ENCODE data around the gene CSF2. TPM values are rescaled to one million over a fixed set of nuclear protein-coding genes. Genes with fewer than 3 reads are reported as not detected.
"Not testable (repeated sequence)": the region's sequence is repeated elsewhere in the genome, so short reads cannot be mapped to it uniquely, and the experiment has no call there.

The CSF2 gene
- total RNA-seq, 2 experiments from 2014 or later, result 1.1 to 1.4 TPM

DNA sequence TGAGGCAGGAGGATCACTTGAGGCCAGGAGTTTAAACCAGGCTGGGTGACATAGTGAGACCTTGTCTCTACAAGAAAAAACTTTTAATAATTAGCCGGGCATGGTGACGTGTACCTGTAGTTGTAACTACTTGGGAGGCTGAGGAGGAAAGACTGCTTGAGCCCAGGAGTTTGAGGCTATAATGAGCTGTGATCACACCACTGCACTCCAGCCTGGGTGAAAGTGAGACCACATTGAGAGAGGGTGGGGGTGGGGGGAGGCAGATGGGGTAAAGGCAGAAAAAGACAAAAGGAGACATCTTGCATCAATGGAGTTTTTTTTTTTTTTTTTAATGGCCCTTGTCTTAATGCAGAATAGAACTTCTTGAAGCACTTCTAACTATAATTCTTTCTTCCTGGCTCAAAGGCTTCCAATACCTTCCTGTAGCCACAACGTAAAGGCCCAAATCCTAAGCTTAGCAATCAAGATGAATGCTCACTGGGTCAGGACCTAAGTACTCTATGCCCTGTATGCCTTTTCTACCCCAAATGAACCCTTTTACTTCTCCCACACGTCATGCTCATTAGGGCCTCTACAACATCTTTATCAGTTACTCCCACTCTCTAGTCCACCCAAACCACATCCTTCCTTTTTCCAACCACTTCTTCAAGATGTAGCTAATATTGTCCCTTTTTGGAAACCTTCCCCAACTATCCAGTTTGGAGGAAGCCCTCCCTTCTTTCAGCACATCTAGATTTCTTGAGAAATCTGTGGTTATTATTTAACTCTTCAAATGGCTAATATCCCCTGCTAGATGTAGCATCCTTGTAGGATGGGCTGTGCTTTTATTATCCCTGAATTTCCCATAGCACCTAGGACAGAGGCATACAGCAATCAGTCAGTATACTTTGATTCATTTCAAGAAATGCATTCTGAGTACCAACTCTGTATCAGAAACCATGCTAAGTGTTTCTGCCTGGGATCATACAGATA, 40.8 kb downstream of the CSF2 start:
- H3K27ac Mint-ChIP-seq, result peak overlapping the region; percentile 40
- no peaks in the 10 kb centered on the region for H3K27me3 Mint-ChIP-seq
- POLR2A ChIA-PET, result interaction anchor here (0.7 to 1.2 kb wide), 3 partner anchors 13 to 616 kb away, joined by 4 read pairs; no protein-coding TSS in a partner anchor
- peaks cover 7% of the 10 kb centered on the region for H3K36me3 Mint-ChIP-seq
- ATAC-seq (ENCODE audit: low read depth) (peak; percentile 31), DNase-seq (no peak)
- peaks cover 51% of the 10 kb centered on the region for H3K4me1 Mint-ChIP-seq
- H3K9me3 Mint-ChIP-seq, result peaks cover 6% of the 10 kb centered on the region
- peak overlapping the region; percentile 10 for H3K4me3 Mint-ChIP-seq

DNA sequence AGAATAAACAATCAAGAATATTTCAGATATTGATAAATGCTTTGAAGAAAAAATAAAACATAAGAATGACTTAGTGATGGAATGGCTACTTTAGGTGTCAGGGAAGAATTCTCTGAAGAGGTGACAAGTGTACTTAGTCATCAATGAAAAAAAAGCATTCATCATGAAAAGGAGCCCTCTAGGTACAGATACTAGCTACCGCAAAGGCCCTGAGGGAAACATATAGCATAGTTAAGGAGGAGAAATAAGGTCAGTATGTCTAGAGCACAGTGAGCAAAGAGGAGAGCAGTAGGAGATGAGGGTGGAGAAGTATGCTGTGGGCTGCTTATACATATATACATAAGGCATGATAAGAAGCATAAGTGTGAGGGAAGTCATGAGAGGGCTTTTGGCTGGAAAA, 41.8 kb downstream of the CSF2 start:
- peaks cover 7% of the 10 kb centered on the region for H3K36me3 Mint-ChIP-seq
- H3K27me3 Mint-ChIP-seq, result no peaks in the 10 kb centered on the region
- no peak overlapping the region for H3K4me3 Mint-ChIP-seq
- no peak overlapping the region for H3K27ac Mint-ChIP-seq
- peaks cover 46% of the 10 kb centered on the region for H3K4me1 Mint-ChIP-seq
- peaks cover 6% of the 10 kb centered on the region for H3K9me3 Mint-ChIP-seq
- ATAC-seq (ENCODE audit: low read depth), result no peak
- POLR2A ChIA-PET, result no interaction called here
- no peak for DNase-seq

DNA sequence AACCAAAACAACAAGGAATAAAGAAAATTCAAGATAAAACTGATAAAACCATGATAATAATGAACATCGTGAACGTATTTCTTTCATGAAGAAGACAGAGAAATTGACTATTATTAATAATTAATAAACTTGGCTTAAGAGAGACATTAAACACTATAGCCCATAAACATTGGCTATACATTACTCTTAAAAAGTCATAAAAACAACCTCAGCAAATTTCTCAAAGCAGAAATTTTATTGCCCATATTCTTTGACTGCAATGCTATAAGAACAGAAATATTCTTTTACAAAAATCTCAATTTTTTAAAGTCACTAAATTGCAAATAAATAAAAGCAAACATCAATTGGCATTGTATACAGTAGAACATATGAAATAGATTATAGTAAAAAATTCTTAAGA, 42.5 kb downstream of the CSF2 start:
- no peaks in the 10 kb centered on the region for H3K27me3 Mint-ChIP-seq
- no peak overlapping the region for H3K27ac Mint-ChIP-seq
- H3K9me3 Mint-ChIP-seq, result peaks cover 6% of the 10 kb centered on the region
- peaks cover 7% of the 10 kb centered on the region for H3K36me3 Mint-ChIP-seq
- no peak overlapping the region for H3K4me3 Mint-ChIP-seq
- POLR2A ChIA-PET, result no interaction called here
- H3K4me1 Mint-ChIP-seq, result peaks cover 39% of the 10 kb centered on the region
- DNase-seq (no peak), ATAC-seq (ENCODE audit: low read depth) (no peak)

DNA sequence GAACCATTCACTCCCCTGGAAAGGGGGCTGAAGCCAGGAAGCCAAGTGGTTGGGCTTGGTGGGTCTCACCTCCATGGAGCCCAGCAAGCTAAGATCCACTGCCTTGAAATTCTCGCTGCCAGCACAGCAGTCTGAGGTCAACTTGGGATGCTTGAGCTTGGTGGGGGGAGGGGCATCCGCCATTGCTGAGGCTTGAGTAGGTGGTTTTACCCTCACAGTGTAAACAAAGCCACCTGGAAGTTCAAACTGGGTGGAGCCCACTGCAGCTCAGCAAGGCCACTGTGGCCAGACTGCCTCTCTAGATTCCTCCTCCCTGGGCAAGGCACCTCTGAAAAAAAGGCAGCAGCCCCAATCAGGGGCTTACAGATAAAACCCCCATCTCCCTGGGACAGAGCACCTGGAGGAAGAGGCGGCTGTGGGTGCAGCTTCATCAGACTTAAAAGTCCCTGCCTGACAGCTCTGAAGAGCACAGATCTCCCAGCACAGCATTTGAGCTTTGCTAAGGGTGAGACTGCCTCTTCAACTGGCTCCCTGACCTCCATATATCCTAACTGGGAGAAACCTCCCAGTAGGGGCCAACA, 43.4 kb downstream of the CSF2 start:
- ATAC-seq (ENCODE audit: low read depth); H3K36me3 Mint-ChIP-seq; H3K9me3 Mint-ChIP-seq; POLR2A ChIA-PET; H3K27me3 Mint-ChIP-seq: not testable (repeated sequence)
- H3K4me3 Mint-ChIP-seq, result peak overlapping the region; percentile 33
- peaks cover 32% of the 10 kb centered on the region for H3K4me1 Mint-ChIP-seq
- DNase-seq, result peak; percentile 56
- H3K27ac Mint-ChIP-seq, result peak overlapping the region; percentile 55

DNA sequence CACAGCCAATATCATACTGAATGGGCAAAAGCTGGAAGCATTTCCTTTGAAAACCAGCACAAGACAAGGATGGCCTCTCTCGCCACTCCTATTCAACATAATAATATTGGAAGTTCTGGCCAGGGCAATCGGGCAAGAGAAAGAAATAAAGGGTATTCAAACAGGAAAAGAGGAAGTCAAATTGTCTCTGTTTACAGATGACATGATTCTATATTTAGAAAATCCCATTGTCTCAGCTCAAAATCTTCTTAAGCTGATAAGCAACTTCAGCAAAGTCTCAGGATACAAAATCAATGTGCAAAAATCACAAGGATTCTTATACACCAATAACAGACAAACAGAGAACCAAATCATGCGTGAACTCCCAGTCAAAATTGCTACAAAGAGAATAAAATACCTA, 47.1 kb downstream of the CSF2 start:
- H3K27me3 Mint-ChIP-seq, POLR2A ChIA-PET: not testable (repeated sequence)

DNA sequence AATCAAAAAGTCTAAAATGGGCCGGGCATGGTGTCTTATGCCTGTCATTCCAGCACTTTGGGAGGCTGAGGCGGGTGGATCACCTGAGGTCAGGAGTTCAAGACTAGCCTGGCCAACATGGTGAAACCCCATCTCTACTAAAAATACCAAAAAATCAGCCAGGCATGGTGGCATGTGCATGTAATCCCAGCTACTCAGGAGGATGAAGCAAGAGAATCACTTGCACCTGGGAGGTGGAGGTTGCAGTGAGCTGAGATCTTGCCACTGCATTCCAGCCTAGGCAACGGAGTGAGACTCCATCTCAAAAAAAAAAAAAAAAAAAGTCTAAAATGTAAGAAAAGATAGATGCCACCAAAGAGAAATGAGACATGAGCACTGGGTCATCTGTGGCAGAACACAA, 49.4 kb downstream of the CSF2 start:
- H3K27me3 Mint-ChIP-seq, H3K4me1 Mint-ChIP-seq: not testable (repeated sequence)

More for the DNA sequence above, 47.1 kb downstream of the CSF2 start:
- not testable (repeated sequence) for H3K4me1 Mint-ChIP-seq; H3K36me3 Mint-ChIP-seq; H3K9me3 Mint-ChIP-seq; H3K4me3 Mint-ChIP-seq; ATAC-seq (ENCODE audit: low read depth); H3K27ac Mint-ChIP-seq; DNase-seq

DNA sequence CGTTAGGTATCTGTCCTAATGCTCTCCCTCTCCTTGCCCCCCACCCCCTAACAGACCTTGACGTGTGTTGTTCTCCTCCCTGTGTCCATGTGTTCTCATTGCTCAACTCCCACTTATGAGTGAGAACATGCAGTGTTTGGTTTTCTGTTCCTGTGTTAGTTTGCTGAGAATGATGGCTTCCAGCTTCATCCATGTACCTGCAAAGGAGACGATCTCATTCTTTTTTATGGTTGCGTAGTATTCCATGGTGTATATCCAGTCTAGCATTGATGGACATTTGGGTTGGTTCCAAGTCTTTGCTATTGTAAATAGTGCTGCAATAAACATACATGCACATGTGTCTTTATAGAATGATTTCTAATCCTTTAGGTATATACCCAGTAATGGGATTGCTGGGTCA, 50.0 kb downstream of the CSF2 start:
- H3K4me3 Mint-ChIP-seq; DNase-seq; H3K27me3 Mint-ChIP-seq; H3K4me1 Mint-ChIP-seq; POLR2A ChIA-PET; H3K27ac Mint-ChIP-seq; ATAC-seq (ENCODE audit: low read depth): not testable (repeated sequence)
- H3K9me3 Mint-ChIP-seq, result peaks cover 22% of the 10 kb centered on the region
- H3K36me3 Mint-ChIP-seq, result peaks cover 12% of the 10 kb centered on the region

More for the DNA sequence above, 49.4 kb downstream of the CSF2 start:
- H3K9me3 Mint-ChIP-seq, result peaks cover 17% of the 10 kb centered on the region
- H3K36me3 Mint-ChIP-seq; ATAC-seq (ENCODE audit: low read depth); H3K4me3 Mint-ChIP-seq; H3K27ac Mint-ChIP-seq; POLR2A ChIA-PET; DNase-seq: not testable (repeated sequence)

Other genes with a start within 250 kb of the CSF2 start
- 1 to 10 TPM in 1 of 2 experiments, under 1 TPM in 1; 0.55 to 1.2 TPM for gene MEIKIN, start 128.1 kb upstream of the CSF2 start, total RNA-seq
- gene ACSL6, start 62.1 kb upstream of the CSF2 start, total RNA-seq, result 10 to 100 TPM; 31.5 to 34.6 TPM
- gene IL3, start 13.1 kb upstream of the CSF2 start, total RNA-seq, result not detected
- 10 to 100 TPM; 10.1 to 10.7 TPM for gene P4HA2, start 154.1 kb downstream of the CSF2 start, total RNA-seq
- under 1 TPM in 1 of 2 experiments, not detected in 1; 0.64 TPM for gene PDLIM4, start 183.9 kb downstream of the CSF2 start, total RNA-seq
- under 1 TPM in 1 of 2 experiments, not detected in 1; 0.14 TPM for gene SLC22A4, start 220.6 kb downstream of the CSF2 start, total RNA-seq